Measurements from ENCODE around the gene YTHDF1.

Gene YTHDF1

GRCh38 chr20:63219447-63219821 lies 3.5 kb upstream of the YTHDF1 start:
- H3K9ac ChIP-seq, result no peak overlapping the region
- H3K27ac ChIP-seq, result no peak overlapping the region
- peaks cover 13% of the 10 kb centered on the region for H3K79me2 ChIP-seq (ENCODE audit: insufficient read depth, low read depth)
- TF ChIP-seq, protein P1, sequence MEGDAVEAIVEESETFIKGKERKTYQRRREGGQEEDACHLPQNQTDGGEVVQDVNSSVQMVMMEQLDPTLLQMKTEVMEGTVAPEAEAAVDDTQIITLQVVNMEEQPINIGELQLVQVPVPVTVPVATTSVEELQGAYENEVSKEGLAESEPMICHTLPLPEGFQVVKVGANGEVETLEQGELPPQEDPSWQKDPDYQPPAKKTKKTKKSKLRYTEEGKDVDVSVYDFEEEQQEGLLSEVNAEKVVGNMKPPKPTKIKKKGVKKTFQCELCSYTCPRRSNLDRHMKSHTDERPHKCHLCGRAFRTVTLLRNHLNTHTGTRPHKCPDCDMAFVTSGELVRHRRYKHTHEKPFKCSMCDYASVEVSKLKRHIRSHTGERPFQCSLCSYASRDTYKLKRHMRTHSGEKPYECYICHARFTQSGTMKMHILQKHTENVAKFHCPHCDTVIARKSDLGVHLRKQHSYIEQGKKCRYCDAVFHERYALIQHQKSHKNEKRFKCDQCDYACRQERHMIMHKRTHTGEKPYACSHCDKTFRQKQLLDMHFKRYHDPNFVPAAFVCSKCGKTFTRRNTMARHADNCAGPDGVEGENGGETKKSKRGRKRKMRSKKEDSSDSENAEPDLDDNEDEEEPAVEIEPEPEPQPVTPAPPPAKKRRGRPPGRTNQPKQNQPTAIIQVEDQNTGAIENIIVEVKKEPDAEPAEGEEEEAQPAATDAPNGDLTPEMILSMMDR (conservative IDR thresholded peaks at IDR 0.05; ENCODE audit: low read depth, low read length), result no peak
- H3K4me2 ChIP-seq, result no peak overlapping the region
- no peak overlapping the region for H3K4me3 ChIP-seq (IDR thresholded peaks at IDR 0.05; ENCODE audit: insufficient read depth, low read depth, low read length)
- peaks cover 12% of the 10 kb centered on the region for H3K4me1 ChIP-seq (ENCODE audit: low read depth, poor library complexity, severe bottlenecking)
- no peak overlapping the region for H2AFZ ChIP-seq (ENCODE audit: low read depth)
- peaks cover 54% of the 10 kb centered on the region for H3K27me3 ChIP-seq (ENCODE audit: insufficient read depth, low read depth)
- H4K20me1 ChIP-seq (ENCODE audit: insufficient read depth), result no peaks in the 10 kb centered on the region
- no peaks in the 10 kb centered on the region for H3K36me3 ChIP-seq (ENCODE audit: insufficient read depth)

DNA sequence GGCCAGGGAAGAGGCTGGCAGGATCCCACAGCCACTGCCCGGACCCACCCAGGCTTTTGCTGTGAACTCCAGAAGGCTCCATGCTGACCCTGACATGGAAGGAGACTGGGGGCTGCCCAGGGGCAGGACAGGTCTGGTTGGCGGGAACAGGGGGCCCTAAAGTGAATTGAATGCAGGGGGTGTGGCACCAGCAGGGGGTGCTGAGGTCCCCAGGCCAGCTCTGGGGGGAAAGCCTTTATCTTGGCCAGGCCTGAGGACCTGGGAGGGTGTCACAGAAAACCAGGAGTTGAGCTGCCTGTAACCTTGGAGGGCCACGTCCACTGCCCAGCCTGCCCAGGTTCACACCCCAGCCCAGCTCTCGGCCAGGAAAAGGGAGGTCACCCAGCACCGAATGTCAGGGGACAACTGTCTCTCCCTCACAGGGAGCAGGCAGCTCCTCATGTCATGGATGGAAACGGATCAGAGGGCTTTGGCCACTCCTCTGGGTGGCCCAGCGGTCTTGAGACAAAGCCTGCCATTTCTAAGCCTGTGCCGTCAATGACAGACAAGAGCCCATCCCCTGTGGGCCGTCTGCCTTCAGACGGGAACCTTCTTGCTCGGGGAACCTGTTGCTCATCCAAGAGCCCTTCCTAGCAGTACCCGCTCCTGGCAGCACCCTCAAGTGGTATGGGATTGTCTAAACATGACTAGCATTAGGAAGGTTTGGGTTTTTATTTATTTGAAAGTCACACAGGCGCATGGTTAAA lies 2.9 kb upstream of the YTHDF1 start:
- Histone ChIP-seq H3K36me3 (ENCODE audit: insufficient read depth) (no peaks in the 10 kb centered on the region), H3K4me2 (no peak overlapping the region), H3K4me1 (ENCODE audit: low read depth, poor library complexity, severe bottlenecking) (peaks cover 18% of the 10 kb centered on the region), H2AFZ (ENCODE audit: low read depth) (no peak overlapping the region), H3K4me3 (IDR thresholded peaks at IDR 0.05; ENCODE audit: insufficient read depth, low read depth, low read length) (no peak overlapping the region), H3K27me3 (ENCODE audit: insufficient read depth, low read depth) (peaks cover 49% of the 10 kb centered on the region), H4K20me1 (ENCODE audit: insufficient read depth) (no peaks in the 10 kb centered on the region), H3K79me2 (ENCODE audit: insufficient read depth, low read depth) (peaks cover 18% of the 10 kb centered on the region), H3K9ac (no peak overlapping the region), H3K27ac (no peak overlapping the region)
- TF ChIP-seq, protein P1 (conservative IDR thresholded peaks at IDR 0.05; ENCODE audit: low read depth, low read length), result no peak

- TF ChIP-seq, protein P1 (conservative IDR thresholded peaks at IDR 0.05; ENCODE audit: low read depth, low read length), result no peak
- Histone ChIP-seq H3K9ac (no peak overlapping the region), H2AFZ (ENCODE audit: low read depth) (no peak overlapping the region), H3K4me1 (ENCODE audit: low read depth, poor library complexity, severe bottlenecking) (peaks cover 24% of the 10 kb centered on the region), H4K20me1 (ENCODE audit: insufficient read depth) (no peaks in the 10 kb centered on the region), H3K27ac (no peak overlapping the region), H3K36me3 (ENCODE audit: insufficient read depth) (peaks cover 5% of the 10 kb centered on the region; the same call in 1 of the 2 replicates), H3K4me3 (IDR thresholded peaks at IDR 0.05; ENCODE audit: insufficient read depth, low read depth, low read length) (no peak overlapping the region), H3K27me3 (ENCODE audit: insufficient read depth, low read depth) (peaks cover 38% of the 10 kb centered on the region), H3K79me2 (ENCODE audit: insufficient read depth, low read depth) (peaks cover 30% of the 10 kb centered on the region), H3K4me2 (no peak overlapping the region)
These were observed 1.8 kb upstream of the YTHDF1 start for GRCh38 chr20:63217706-63218105.

GRCh38 chr20:63216849-63217471 lies 1.0 kb upstream of the YTHDF1 start:
- peak overlapping the region; percentile 95 for H2AFZ ChIP-seq (ENCODE audit: low read depth)
- H3K27ac ChIP-seq, result no peak overlapping the region
- TF ChIP-seq, protein P1 (conservative IDR thresholded peaks at IDR 0.05; ENCODE audit: low read depth, low read length), result no peak
- no peak overlapping the region for H3K4me3 ChIP-seq (IDR thresholded peaks at IDR 0.05; ENCODE audit: insufficient read depth, low read depth, low read length)
- peaks cover 32% of the 10 kb centered on the region for H3K4me1 ChIP-seq (ENCODE audit: low read depth, poor library complexity, severe bottlenecking)
- H4K20me1 ChIP-seq (ENCODE audit: insufficient read depth), result no peaks in the 10 kb centered on the region
- H3K27me3 ChIP-seq (ENCODE audit: insufficient read depth, low read depth), result peaks cover 30% of the 10 kb centered on the region
- H3K9ac ChIP-seq, result no peak overlapping the region; the same call in 1 of the 2 replicates
- peaks cover 37% of the 10 kb centered on the region for H3K79me2 ChIP-seq (ENCODE audit: insufficient read depth, low read depth)
- peaks cover 5% of the 10 kb centered on the region; the same call in 1 of the 2 replicates for H3K36me3 ChIP-seq (ENCODE audit: insufficient read depth)
- H3K4me2 ChIP-seq, result peak overlapping the region; percentile 100
